H1 (cell line): Measurements from ENCODE around the gene JAKMIP2.

Experiments
- ATF2 ChIP-seq: IDR thresholded peaks from 2 replicates; pipeline ENCODE4 v1.6.1; 2012; ENCODE audit warnings: low read length, inconsistent platforms
- CEBPB ChIP-seq: IDR thresholded peaks from 2 replicates; pipeline ENCODE4 v1.6.1; 2012; ENCODE audit warnings: low read depth, low read length
- GABPA ChIP-seq: IDR thresholded peaks from 2 replicates; pipeline ENCODE4 v1.6.1; 2011; ENCODE audit warnings: mild to moderate bottlenecking, low read length, moderate library complexity, borderline replicate concordance; ENCODE audit not compliant: insufficient read depth
- HDAC2 ChIP-seq, 2 experiments: fragments of 300-600 bp in 1 of 2; sonication (generic) in 1 of 2; IDR thresholded peaks; 2 replicates each; pipeline ENCODE4 v1.6.1; 2011 to 2012; ENCODE audit warnings: low read depth in 2 of 2, low read length in 2 of 2, mild to moderate bottlenecking in 2 of 2, moderate library complexity in 2 of 2, borderline replicate concordance in 1 of 2, inconsistent platforms in 1 of 2
- HDAC6 ChIP-seq: IDR thresholded peaks from one replicate; pipeline ENCODE4 v1.7.1; 2012; ENCODE audit warnings: low read depth, mild to moderate bottlenecking, inconsistent platforms, low read length, moderate library complexity
- POLR2A ChIP-seq, 2 experiments: IDR thresholded peaks; 1 replicate in 1 of 2; 2 replicates in 1 of 2; pipeline ENCODE4 v1.6.1; 2011; ENCODE audit warnings: low read depth in 2 of 2, low read length in 2 of 2, mild to moderate bottlenecking in 2 of 2; ENCODE audit errors: control extremely low read depth in 1 of 2
- TAF1 ChIP-seq: IDR thresholded peaks from 2 replicates; pipeline ENCODE4 v1.6.1; 2011; ENCODE audit warnings: mild to moderate bottlenecking, low read depth, low read length
- YY1 ChIP-seq: IDR thresholded peaks from 2 replicates; pipeline ENCODE4 v1.6.1; 2011; ENCODE audit warnings: low read depth, mild to moderate bottlenecking, low read length
- TF ChIP-seq, protein P1 (sequence below), 3 experiments: IDR thresholded peaks; 1 replicate in 2 of 3; 2 replicates in 1 of 3; pipeline versions ENCODE4 v1.5.1 to v1.6.1; 2011; ENCODE audit warnings: low read length in 3 of 3, mild to moderate bottlenecking in 3 of 3, inconsistent platforms in 2 of 3, low read depth in 1 of 3, moderate library complexity in 1 of 3; ENCODE audit not compliant: insufficient read depth in 1 of 3; ENCODE audit errors: control extremely low read depth in 1 of 3

GRCh38 chr5:147796556-147797308, 14.2 kb upstream of the JAKMIP2 start:
- TF ChIP-seq POLR2A (IDR thresholded peaks at IDR 0.05; ENCODE audit: control extremely low read depth in 1 of 2, low read depth in 2 of 2, low read length in 2 of 2) (no peak), HDAC2 (IDR thresholded peaks at IDR 0.05; ENCODE audit: borderline replicate concordance in 1 of 2, low read depth in 2 of 2, low read length in 2 of 2) (no peak), HDAC6 (no peak), GABPA (no peak), CEBPB (no peak), YY1 (no peak), ATF2 (no peak), TAF1 (no peak)
- TF ChIP-seq, protein P1, sequence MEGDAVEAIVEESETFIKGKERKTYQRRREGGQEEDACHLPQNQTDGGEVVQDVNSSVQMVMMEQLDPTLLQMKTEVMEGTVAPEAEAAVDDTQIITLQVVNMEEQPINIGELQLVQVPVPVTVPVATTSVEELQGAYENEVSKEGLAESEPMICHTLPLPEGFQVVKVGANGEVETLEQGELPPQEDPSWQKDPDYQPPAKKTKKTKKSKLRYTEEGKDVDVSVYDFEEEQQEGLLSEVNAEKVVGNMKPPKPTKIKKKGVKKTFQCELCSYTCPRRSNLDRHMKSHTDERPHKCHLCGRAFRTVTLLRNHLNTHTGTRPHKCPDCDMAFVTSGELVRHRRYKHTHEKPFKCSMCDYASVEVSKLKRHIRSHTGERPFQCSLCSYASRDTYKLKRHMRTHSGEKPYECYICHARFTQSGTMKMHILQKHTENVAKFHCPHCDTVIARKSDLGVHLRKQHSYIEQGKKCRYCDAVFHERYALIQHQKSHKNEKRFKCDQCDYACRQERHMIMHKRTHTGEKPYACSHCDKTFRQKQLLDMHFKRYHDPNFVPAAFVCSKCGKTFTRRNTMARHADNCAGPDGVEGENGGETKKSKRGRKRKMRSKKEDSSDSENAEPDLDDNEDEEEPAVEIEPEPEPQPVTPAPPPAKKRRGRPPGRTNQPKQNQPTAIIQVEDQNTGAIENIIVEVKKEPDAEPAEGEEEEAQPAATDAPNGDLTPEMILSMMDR (IDR thresholded peaks at IDR 0.05; ENCODE audit: control extremely low read depth in 1 of 3, insufficient read depth in 1 of 3, low read depth in 1 of 3, low read length in 3 of 3) = no peak
